Activated T-helper 1 cell treated with anti-CD3 and anti-CD28 coated beads, Interleukin-12 subunit alpha, Interleukin-12 subunit beta, Interleukin-2, Interleukin-4 antibody, amounts not matched to agents 30 ng/mL and 10 ng/mL and 1 ng/mL, durations not matched to agents 14 hours and 24 hours and 36 hours (primary cell): Measurements from ENCODE around the gene SUGCT. TPM values are rescaled to one million over a fixed set of nuclear protein-coding genes. Genes with fewer than 3 reads are reported as not detected.
"Not testable (repeated sequence)": the region's sequence is repeated elsewhere in the genome, so short reads cannot be mapped to it uniquely, and the experiment has no call there.

ENCODE experiments used
- DNase-seq: peaks from one replicate; pipeline ENCODE4 v3.0.0; 2021; ENCODE audit warnings: low spot score
- H3K27ac Mint-ChIP-seq: one replicate; pipeline ENCODE4 v1.8.0; 2021; ENCODE audit warnings: mild to moderate bottlenecking, mixed read lengths
- H3K27me3 Mint-ChIP-seq: one replicate; pipeline ENCODE4 v1.8.0; 2022; ENCODE audit warnings: mild to moderate bottlenecking, moderate library complexity, mixed read lengths; ENCODE audit not compliant: insufficient read depth
- H3K36me3 Mint-ChIP-seq: one replicate; pipeline ENCODE4 v1.8.0; 2021; ENCODE audit warnings: low read depth, mixed read lengths
- H3K4me1 Mint-ChIP-seq: one replicate; pipeline ENCODE4 v1.8.0; 2021; ENCODE audit warnings: low read depth, mixed read lengths
- H3K4me3 Mint-ChIP-seq: one replicate; pipeline ENCODE4 v1.8.0; 2021; ENCODE audit warnings: mild to moderate bottlenecking, moderate library complexity, mixed read lengths
- H3K9me3 Mint-ChIP-seq: one replicate; pipeline ENCODE4 v1.8.0; 2021; ENCODE audit warnings: mixed read lengths
- intact Hi-C: fragments of 100-400 bp; cut with micrococcal nuclease; formaldehyde crosslinking; loops from one replicate; pipeline ENCODE4 v1.15.1; 2024
- total RNA-seq: library from RNA; stranded (reverse); gene quantifications from 2 replicates; pipeline ENCODE4 v1.2.3, GENCODE V29; 2022

The SUGCT gene
- total RNA-seq, 1 donor from 2014 or later, result not detected

GRCh38 chr7:40147371-40148246, 12.8 kb downstream of the SUGCT start:
- intact Hi-C loops, result no loop called here
- Mint-ChIP-seq H3K27me3 (peaks cover 12% of the 10 kb centered on the region), H3K36me3 (no peaks in the 10 kb centered on the region), H3K27ac (no peak overlapping the region), H3K4me3 (no peak overlapping the region), H3K4me1 (no peaks in the 10 kb centered on the region), H3K9me3 (no peaks in the 10 kb centered on the region)
- DNase-seq, result no peak

DNA sequence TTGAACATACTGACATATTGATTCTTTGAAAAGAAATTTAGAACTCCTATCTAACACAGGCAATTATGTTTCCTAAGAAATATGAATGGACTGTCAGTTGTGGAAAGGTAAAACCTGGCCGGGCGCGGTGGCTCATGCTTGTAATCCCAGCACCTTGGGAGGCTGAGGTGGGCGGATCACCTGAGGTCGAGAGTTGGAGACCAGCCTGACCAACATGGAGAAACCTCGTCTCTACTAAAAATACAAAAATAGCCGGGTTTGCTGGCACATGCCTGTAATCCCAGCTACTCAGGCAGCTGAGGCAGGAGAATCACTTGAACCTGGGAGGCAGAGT, 13.4 kb downstream of the SUGCT start:
- H3K36me3 Mint-ChIP-seq, H3K27ac Mint-ChIP-seq, DNase-seq, H3K4me3 Mint-ChIP-seq, H3K9me3 Mint-ChIP-seq, intact Hi-C loops, H3K4me1 Mint-ChIP-seq: not testable (repeated sequence)
- peaks cover 12% of the 10 kb centered on the region for H3K27me3 Mint-ChIP-seq

- Mint-ChIP-seq H3K4me3 (no peak overlapping the region), H3K36me3 (no peaks in the 10 kb centered on the region), H3K4me1 (no peaks in the 10 kb centered on the region), H3K9me3 (no peaks in the 10 kb centered on the region), H3K27me3 (peaks cover 12% of the 10 kb centered on the region), H3K27ac (no peak overlapping the region)
- DNase-seq, result no peak
- intact Hi-C loops, result no loop called here
Observed at GRCh38 chr7:40148671-40149070, 13.9 kb downstream of the SUGCT start.

GRCh38 chr7:40151504-40151903, 16.7 kb downstream of the SUGCT start:
- Mint-ChIP-seq H3K9me3 (no peaks in the 10 kb centered on the region), H3K4me1 (no peaks in the 10 kb centered on the region), H3K27me3 (peaks cover 2% of the 10 kb centered on the region), H3K27ac (no peak overlapping the region), H3K36me3 (no peaks in the 10 kb centered on the region), H3K4me3 (no peak overlapping the region)
- intact Hi-C loops, result no loop called here
- no peak for DNase-seq

DNA sequence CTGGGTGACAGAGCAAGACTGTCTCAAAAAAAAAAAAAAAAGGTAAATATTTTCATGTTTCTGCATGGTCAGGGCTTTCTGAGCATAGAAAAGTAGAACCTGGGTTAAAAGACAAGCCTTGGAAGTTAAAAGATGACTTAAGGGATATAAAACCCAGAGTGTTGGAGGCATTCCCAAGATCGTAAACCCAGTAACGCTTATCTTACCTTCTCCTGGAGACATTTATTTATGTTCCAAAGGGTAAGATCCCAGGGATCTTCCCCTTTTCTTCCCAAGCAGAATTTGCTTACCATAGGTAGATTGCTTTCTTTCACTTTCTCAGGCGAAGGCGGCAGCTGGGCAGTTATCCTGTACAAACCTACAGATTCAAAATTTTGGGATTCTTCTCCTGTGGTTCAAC, 22.2 kb downstream of the SUGCT start:
- no peak overlapping the region for H3K27ac Mint-ChIP-seq

DNA sequence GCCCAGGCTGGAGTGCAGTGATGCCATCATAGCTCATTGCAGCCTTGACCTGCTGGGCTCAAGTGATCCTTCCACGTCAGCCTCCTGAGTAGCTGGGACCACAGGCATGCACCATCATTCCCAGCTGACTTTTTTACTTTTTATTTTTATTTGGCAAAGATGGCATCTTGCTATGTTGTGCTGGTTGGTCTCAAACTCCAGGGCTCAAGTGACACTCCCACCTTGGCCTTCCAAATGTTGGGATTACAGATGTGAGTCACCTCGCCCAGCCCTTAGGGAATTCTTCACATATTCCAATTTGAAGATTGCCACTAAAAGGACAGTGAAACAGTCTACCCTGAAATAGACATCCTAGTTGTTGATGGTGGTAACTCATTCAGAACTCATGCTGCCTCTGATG, 27.7 kb downstream of the SUGCT start:
- peaks cover 1% of the 10 kb centered on the region for H3K27me3 Mint-ChIP-seq
- DNase-seq, result no peak
- H3K4me1 Mint-ChIP-seq, result no peaks in the 10 kb centered on the region
- no peaks in the 10 kb centered on the region for H3K36me3 Mint-ChIP-seq
- intact Hi-C loops, result no loop called here
- H3K9me3 Mint-ChIP-seq, result no peaks in the 10 kb centered on the region
- H3K27ac Mint-ChIP-seq, result no peak overlapping the region
- no peak overlapping the region for H3K4me3 Mint-ChIP-seq

More for the DNA sequence above, 22.2 kb downstream of the SUGCT start:
- no peaks in the 10 kb centered on the region for H3K9me3 Mint-ChIP-seq
- DNase-seq, result no peak
- no peak overlapping the region for H3K4me3 Mint-ChIP-seq
- H3K27me3 Mint-ChIP-seq, result no peaks in the 10 kb centered on the region
- intact Hi-C loops, result no loop called here
- no peaks in the 10 kb centered on the region for H3K4me1 Mint-ChIP-seq
- no peaks in the 10 kb centered on the region for H3K36me3 Mint-ChIP-seq

DNA sequence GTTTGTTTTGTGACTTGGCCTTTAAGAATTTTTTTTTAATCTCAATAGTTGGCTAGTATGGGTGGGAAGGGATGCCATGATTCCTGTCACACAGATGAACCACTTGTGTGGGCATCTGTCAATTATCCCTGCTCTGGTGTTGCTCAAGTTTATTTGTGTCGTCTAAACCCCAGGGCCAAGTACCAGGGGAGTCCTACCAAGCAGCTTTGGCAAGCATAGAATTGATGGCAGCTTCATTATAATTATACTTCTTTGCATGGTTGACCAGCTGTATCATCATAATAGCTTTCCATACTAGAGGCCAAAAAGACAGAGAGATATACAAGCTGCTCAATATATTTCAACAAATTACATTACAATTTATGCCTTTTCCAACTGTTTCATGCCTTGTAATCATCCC, 30.4 kb downstream of the SUGCT start:
- no peak for DNase-seq
- H3K36me3 Mint-ChIP-seq, result no peaks in the 10 kb centered on the region
- intact Hi-C loops, result no loop called here
- H3K4me1 Mint-ChIP-seq, result no peaks in the 10 kb centered on the region
- H3K9me3 Mint-ChIP-seq, result no peaks in the 10 kb centered on the region
- H3K27ac Mint-ChIP-seq, result no peak overlapping the region
- no peak overlapping the region for H3K4me3 Mint-ChIP-seq
- H3K27me3 Mint-ChIP-seq, result peaks cover 3% of the 10 kb centered on the region

GRCh38 chr7:40167291-40167690, 32.5 kb downstream of the SUGCT start:
- H3K36me3 Mint-ChIP-seq, result no peaks in the 10 kb centered on the region

GRCh38 chr7:40168266-40168665, 33.5 kb downstream of the SUGCT start:
- H3K27me3 Mint-ChIP-seq, H3K9me3 Mint-ChIP-seq, DNase-seq, H3K4me3 Mint-ChIP-seq, H3K27ac Mint-ChIP-seq, H3K36me3 Mint-ChIP-seq, intact Hi-C loops, H3K4me1 Mint-ChIP-seq: not testable (repeated sequence)

More at GRCh38 chr7:40167291-40167690, 32.5 kb downstream of the SUGCT start:
- peaks cover 3% of the 10 kb centered on the region for H3K27me3 Mint-ChIP-seq
- no peak overlapping the region for H3K27ac Mint-ChIP-seq
- H3K4me3 Mint-ChIP-seq, result no peak overlapping the region
- intact Hi-C loops, result no loop called here
- no peaks in the 10 kb centered on the region for H3K4me1 Mint-ChIP-seq
- DNase-seq, result no peak
- H3K9me3 Mint-ChIP-seq, result no peaks in the 10 kb centered on the region

DNA sequence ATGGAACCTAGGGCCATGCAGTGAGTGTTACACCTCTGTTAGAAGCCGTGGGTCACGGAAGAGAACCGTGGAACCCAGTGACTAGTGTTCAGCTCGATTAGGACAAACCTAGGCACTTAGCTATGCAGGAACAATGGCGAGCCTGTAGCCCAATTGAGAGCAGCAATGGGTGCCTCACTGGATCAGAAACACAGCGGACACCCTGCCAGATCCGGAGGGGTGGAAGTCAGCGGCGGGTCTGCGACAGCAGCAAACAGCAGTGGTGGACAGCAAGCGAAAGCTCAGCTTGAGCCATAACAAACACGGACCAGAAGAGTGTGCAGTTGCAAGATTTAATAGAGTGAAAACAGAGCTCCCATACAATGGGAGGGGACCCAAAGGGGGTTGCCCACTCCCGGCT, 38.3 kb downstream of the SUGCT start:
- H3K9me3 Mint-ChIP-seq, H3K36me3 Mint-ChIP-seq: not testable (repeated sequence)

GRCh38 chr7:40175256-40175655, 40.5 kb downstream of the SUGCT start:
- H3K27ac Mint-ChIP-seq, H3K4me1 Mint-ChIP-seq, DNase-seq, H3K27me3 Mint-ChIP-seq, H3K9me3 Mint-ChIP-seq, intact Hi-C loops, H3K4me3 Mint-ChIP-seq, H3K36me3 Mint-ChIP-seq: not testable (repeated sequence)

More for the DNA sequence above, 38.3 kb downstream of the SUGCT start:
- H3K4me3 Mint-ChIP-seq, H3K27me3 Mint-ChIP-seq, H3K4me1 Mint-ChIP-seq, DNase-seq, H3K27ac Mint-ChIP-seq, intact Hi-C loops: not testable (repeated sequence)

DNA sequence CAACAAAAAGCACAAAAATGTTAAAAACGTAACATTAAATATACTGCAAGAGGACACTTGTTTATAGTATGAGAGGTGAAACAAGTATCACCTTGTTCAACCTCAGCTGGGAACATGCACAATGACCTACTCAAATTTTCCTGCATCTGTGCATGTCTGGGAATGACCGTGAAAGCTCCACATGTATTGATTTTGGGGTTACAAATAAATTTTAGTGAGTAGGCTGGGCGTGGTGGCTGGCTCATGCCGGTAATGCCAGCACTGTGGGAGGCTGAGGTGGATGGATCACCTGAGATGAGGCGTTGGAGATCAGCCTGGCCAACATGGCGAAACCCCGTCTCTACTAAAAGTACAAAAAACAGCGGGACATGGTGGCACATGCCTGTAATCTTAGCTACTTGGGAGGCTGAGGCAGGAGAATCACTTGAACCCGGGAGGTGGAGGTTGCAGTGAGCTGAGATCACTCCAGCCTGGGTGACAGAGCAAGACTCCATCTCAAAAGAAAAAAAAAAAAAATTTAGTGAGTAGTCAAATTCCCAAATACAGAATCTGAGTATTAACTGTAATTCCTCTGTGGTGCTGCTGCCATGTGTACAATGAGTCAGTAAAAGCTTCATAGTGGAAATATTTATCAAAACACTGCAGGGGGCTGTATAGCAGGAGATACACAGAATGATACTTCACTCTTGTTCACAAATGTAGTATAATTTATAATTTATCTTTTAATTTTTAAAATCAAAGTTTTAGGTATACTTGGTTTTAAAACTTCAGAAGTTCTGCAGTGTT, 41.1 kb downstream of the SUGCT start:
- H3K27ac Mint-ChIP-seq, result no peak overlapping the region
- H3K9me3 Mint-ChIP-seq, result no peaks in the 10 kb centered on the region
- no peak overlapping the region for H3K4me3 Mint-ChIP-seq
- peaks cover 4% of the 10 kb centered on the region for H3K27me3 Mint-ChIP-seq
- no peak for DNase-seq
- H3K36me3 Mint-ChIP-seq, result no peaks in the 10 kb centered on the region
- H3K4me1 Mint-ChIP-seq, result no peaks in the 10 kb centered on the region
- intact Hi-C loops, result no loop called here

GRCh38 chr7:40177071-40177470, 42.3 kb downstream of the SUGCT start:
- Mint-ChIP-seq H3K9me3 (no peaks in the 10 kb centered on the region), H3K27me3 (peaks cover 4% of the 10 kb centered on the region), H3K27ac (no peak overlapping the region), H3K4me3 (no peak overlapping the region), H3K4me1 (no peaks in the 10 kb centered on the region), H3K36me3 (no peaks in the 10 kb centered on the region)
- DNase-seq, result no peak
- intact Hi-C loops, result no loop called here
